ENCODE measurements around the gene C1QTNF5. TPM values are rescaled to one million over a fixed set of nuclear protein-coding genes. Genes with fewer than 3 reads are reported as not detected.
A peak's percentile ranks its signal among the peaks of the same experiment; 100 is the strongest.

The C1QTNF5 gene
- total RNA-seq, 4 donors from 2014 or later = 5.3 to 18.8 (median 10.3) TPM

- H3K27me3 ChIP-seq = no peaks in the 10 kb centered on the region
- H3K9me3 ChIP-seq = no peaks in the 10 kb centered on the region
- no peak for DNase-seq
- TF ChIP-seq POLR2A (IDR thresholded peaks at IDR 0.05) (no peak), CTCF (IDR thresholded peaks at IDR 0.05) (no peak)
- peaks cover 6 to 84% (median 17%) of the 10 kb centered on the region in 3 donors for H3K36me3 ChIP-seq
- peak overlapping the region in 1 of 4 donors; percentile 51 for H3K27ac ChIP-seq
- WGBS, 2 donors = 90 to 98% methylated on average over 7 to 9 of the region's 9 CpGs
- no peak overlapping the region for H3K4me3 ChIP-seq
- H3K4me1 ChIP-seq = peaks cover 0 to 22% (median 7%) of the 10 kb centered on the region in 3 donors
- intact Hi-C loops (cut with DNase I) = loop anchor here (10.0 kb wide), 1 partner anchor 95 kb away; the partner anchor contains the start of gene CBL
Observed at GRCh38 chr11:119299416-119299815, 41.3 kb downstream of the C1QTNF5 start.

GRCh38 chr11:119298726-119299125, 42.0 kb downstream of the C1QTNF5 start:
- intact Hi-C loops (cut with DNase I) = loop anchor here (10.0 kb wide), 1 partner anchor 94 kb away; the partner anchor contains the start of gene CBL
- H3K4me1 ChIP-seq = peaks cover 0 to 22% (median 7%) of the 10 kb centered on the region in 3 donors
- peak overlapping the region in 3 of 4 donors; percentile 18 to 47 (median 26) for H3K27ac ChIP-seq
- H3K4me3 ChIP-seq = no peak overlapping the region
- peaks cover 6 to 83% (median 14%) of the 10 kb centered on the region in 3 donors for H3K36me3 ChIP-seq
- H3K27me3 ChIP-seq = no peaks in the 10 kb centered on the region
- H3K9me3 ChIP-seq = no peaks in the 10 kb centered on the region
- DNase-seq = no peak
- WGBS, 2 donors = 75 to 82% methylated on average over 2 of the region's 2 CpGs
- TF ChIP-seq CTCF (IDR thresholded peaks at IDR 0.05) (no peak), POLR2A (IDR thresholded peaks at IDR 0.05) (no peak)

- 83 to 88% methylated on average over 3 of the region's 3 CpGs for WGBS, 2 donors
- Histone ChIP-seq H3K4me3 (no peak overlapping the region), H3K9me3 (no peaks in the 10 kb centered on the region), H3K4me1 (peaks cover 0 to 22% (median 7%) of the 10 kb centered on the region in 3 donors), H3K27ac (peak overlapping the region in 3 of 4 donors; percentile 18 to 47 (median 26)), H3K36me3 (peaks cover 6 to 83% (median 11%) of the 10 kb centered on the region in 3 donors), H3K27me3 (no peaks in the 10 kb centered on the region)
- no peak for DNase-seq
- no peak for TF ChIP-seq POLR2A (IDR thresholded peaks at IDR 0.05)
- intact Hi-C loops (cut with DNase I) = loop anchor here (10.0 kb wide), 1 partner anchor 93 kb away; the partner anchor contains the start of gene CBL
Observed at GRCh38 chr11:119297938-119298337, 42.7 kb downstream of the C1QTNF5 start.

- no peak overlapping the region for H3K4me3 ChIP-seq
- no peak for DNase-seq
- peaks cover 6 to 81% (median 6%) of the 10 kb centered on the region in 3 donors for H3K36me3 ChIP-seq
- peaks cover 0 to 6% (median 0%) of the 10 kb centered on the region in 3 donors for H3K4me1 ChIP-seq
- no peak overlapping the region for H3K27ac ChIP-seq
- H3K27me3 ChIP-seq = no peaks in the 10 kb centered on the region
- no peak for TF ChIP-seq CTCF (IDR thresholded peaks at IDR 0.05)
- no peak for TF ChIP-seq POLR2A (IDR thresholded peaks at IDR 0.05)
- WGBS, 2 donors = 56% methylated on average over 3 of the region's 3 CpGs
- H3K9me3 ChIP-seq = peaks cover 0 to 13% (median 8%) of the 10 kb centered on the region in 3 donors
- intact Hi-C loops (cut with DNase I) = loop anchor here (10.0 kb wide), 1 partner anchor 90 kb away; the partner anchor contains the start of gene CBL
Observed at GRCh38 chr11:119295178-119295577, 45.5 kb downstream of the C1QTNF5 start.

GRCh38 chr11:119293461-119293860, 47.2 kb downstream of the C1QTNF5 start:
- intact Hi-C loops (cut with DNase I) = loop anchor here (10.0 kb wide), 1 partner anchor 89 kb away; the partner anchor contains the start of gene CBL
- no peak for TF ChIP-seq POLR2A (IDR thresholded peaks at IDR 0.05)
- no peak for TF ChIP-seq CTCF (IDR thresholded peaks at IDR 0.05)
- no peak for DNase-seq
- Histone ChIP-seq H3K36me3 (peaks cover 0 to 78% (median 4%) of the 10 kb centered on the region in 3 donors), H3K4me1 (peaks cover 0 to 6% (median 0%) of the 10 kb centered on the region in 3 donors), H3K27me3 (no peaks in the 10 kb centered on the region), H3K27ac (no peak overlapping the region), H3K4me3 (no peak overlapping the region), H3K9me3 (peaks cover 0 to 17% (median 8%) of the 10 kb centered on the region in 3 donors)
- WGBS, 2 donors = 93 to 95% methylated on average over 3 of the region's 3 CpGs
